Upper lobe of left lung (tissue), 6 donors: ENCODE results near the gene BAIAP2L2. TPM values are rescaled to one million over a fixed set of nuclear protein-coding genes. Genes with fewer than 3 reads are reported as not detected.

Source experiments
- ATAC-seq, 2 donors: fragments of 200-7000 bp; cut with Tn5 transposase; one replicate each; pipeline ENCODE4 v1.9.1; 2022; ENCODE audit warnings: mild to moderate bottlenecking in 2 of 2, moderate library complexity in 2 of 2; ENCODE audit not compliant: low FRiP score in 2 of 2
- DNase-seq, 2 donors: peaks; one replicate each; pipeline ENCODE4 v3.0.0-alpha.2; 2019 to 2020
- H3K27ac ChIP-seq, 4 donors: fragments of 200-600 bp; sonication (generic); one replicate each; pipeline ENCODE4 v1.5.1; 2016 to 2019
- H3K27me3 ChIP-seq, 4 donors: fragments of 200-600 bp; sonication (generic); one replicate each; pipeline ENCODE4 v1.5.1; 2017 to 2019
- H3K36me3 ChIP-seq, 4 donors: fragments of 200-600 bp; sonication (generic); one replicate each; pipeline ENCODE4 v1.5.1; 2016 to 2019
- H3K4me1 ChIP-seq, 4 donors: fragments of 200-600 bp; sonication (generic); one replicate each; pipeline ENCODE4 v1.5.1; 2018 to 2019
- H3K4me3 ChIP-seq, 4 donors: fragments of 200-600 bp; sonication (generic); one replicate each; pipeline ENCODE4 v1.5.1; 2017 to 2019; ENCODE audit warnings: mild to moderate bottlenecking in 2 of 4, moderate library complexity in 1 of 4
- H3K9me3 ChIP-seq, 4 donors: fragments of 200-600 bp; sonication (generic); one replicate each; pipeline ENCODE4 v1.5.1; 2018 to 2019
- EP300 ChIP-seq, 4 donors: sonication (generic); formaldehyde crosslinking; IDR thresholded peaks; one replicate each; pipeline ENCODE4 v1.5.1; 2017; ENCODE audit warnings: antibody characterized with exemption in 4 of 4, control low read depth in 2 of 4
- POLR2A ChIP-seq, 4 donors: fragments of 450-650 bp; IDR thresholded peaks; one replicate each; pipeline ENCODE4 v1.5.1; 2016 to 2017; ENCODE audit warnings: antibody characterized with exemption in 4 of 4, mild to moderate bottlenecking in 2 of 4
- POLR2AphosphoS5 ChIP-seq, 2 donors: sonication (generic); formaldehyde crosslinking; IDR thresholded peaks; one replicate each; pipeline ENCODE4 v1.5.1; 2017; ENCODE audit warnings: antibody characterized with exemption in 2 of 2
- WGBS, 2 donors: methylation state at CpG; one replicate each; pipeline ENCODE4 v1.1.5; 2017 to 2018; 5-methylcytosine and 5-hydroxymethylcytosine counted together
- total RNA-seq, 6 donors: library from RNA; depleted of rRNA in 4 of 6; stranded (reverse); fragments of >200 nt in 4 of 6; gene quantifications; one replicate each; pipeline versions ENCODE4 v1.1.0 to v1.2.1, GENCODE V29; 2016 to 2021
- TF ChIP-seq, protein P1 (sequence below), 6 experiments: fragments of 450-650 bp in 4 of 6; fragments of 200-600 bp in 2 of 6; sonication (generic) in 2 of 6; IDR thresholded peaks; one replicate each; pipeline ENCODE4 v1.5.1; 2016 to 2019; ENCODE audit warnings: antibody characterized with exemption in 6 of 6
- donor health status: DM: no; HTN: no; CAD: no; lungs with moderate emphysema.
- donor health status: DM: no; HTN: yes; CAD: no; lungs with severe emphysema.

The BAIAP2L2 gene
- total RNA-seq, 6 donors from 2014 or later = 0.94 to 6.3 (median 0.98) TPM; not detected in 3

DNA sequence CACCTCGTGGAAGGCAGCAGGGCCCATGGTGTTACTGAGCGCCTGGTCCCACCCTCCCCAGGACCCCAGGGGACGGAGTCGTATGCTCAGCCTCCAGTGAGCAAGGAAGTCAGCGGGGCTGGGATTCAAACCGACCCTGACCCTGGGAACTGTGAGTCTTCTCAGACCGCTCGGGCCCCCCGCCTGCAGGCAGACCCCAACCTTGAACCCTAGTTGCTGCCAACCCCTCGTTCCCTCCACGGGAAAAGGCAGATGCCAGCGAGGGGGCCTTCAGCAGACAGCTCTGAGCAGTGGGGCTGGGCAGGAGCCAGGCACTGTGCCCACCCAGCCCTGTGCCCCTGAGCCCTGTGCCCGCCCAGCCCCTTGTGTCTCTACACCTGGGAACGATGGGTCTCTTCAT lies 32.9 kb downstream of the BAIAP2L2 start:
- Histone ChIP-seq H3K4me1 (peaks cover 21 to 22% (median 21%) of the 10 kb centered on the region in 4 donors), H3K27ac (no peak overlapping the region), H3K4me3 (no peak overlapping the region), H3K27me3 (peaks cover 0 to 20% (median 8%) of the 10 kb centered on the region in 4 donors), H3K36me3 (peaks cover 11 to 35% (median 34%) of the 10 kb centered on the region in 4 donors), H3K9me3 (no peaks in the 10 kb centered on the region)
- 87 to 94% methylated on average over 2 to 14 of the region's 14 CpGs for WGBS, 2 donors
- TF ChIP-seq, protein P1, sequence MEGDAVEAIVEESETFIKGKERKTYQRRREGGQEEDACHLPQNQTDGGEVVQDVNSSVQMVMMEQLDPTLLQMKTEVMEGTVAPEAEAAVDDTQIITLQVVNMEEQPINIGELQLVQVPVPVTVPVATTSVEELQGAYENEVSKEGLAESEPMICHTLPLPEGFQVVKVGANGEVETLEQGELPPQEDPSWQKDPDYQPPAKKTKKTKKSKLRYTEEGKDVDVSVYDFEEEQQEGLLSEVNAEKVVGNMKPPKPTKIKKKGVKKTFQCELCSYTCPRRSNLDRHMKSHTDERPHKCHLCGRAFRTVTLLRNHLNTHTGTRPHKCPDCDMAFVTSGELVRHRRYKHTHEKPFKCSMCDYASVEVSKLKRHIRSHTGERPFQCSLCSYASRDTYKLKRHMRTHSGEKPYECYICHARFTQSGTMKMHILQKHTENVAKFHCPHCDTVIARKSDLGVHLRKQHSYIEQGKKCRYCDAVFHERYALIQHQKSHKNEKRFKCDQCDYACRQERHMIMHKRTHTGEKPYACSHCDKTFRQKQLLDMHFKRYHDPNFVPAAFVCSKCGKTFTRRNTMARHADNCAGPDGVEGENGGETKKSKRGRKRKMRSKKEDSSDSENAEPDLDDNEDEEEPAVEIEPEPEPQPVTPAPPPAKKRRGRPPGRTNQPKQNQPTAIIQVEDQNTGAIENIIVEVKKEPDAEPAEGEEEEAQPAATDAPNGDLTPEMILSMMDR (IDR thresholded peaks at IDR 0.05) = no peak
- TF ChIP-seq POLR2AphosphoS5 (IDR thresholded peaks at IDR 0.05) (no peak), EP300 (IDR thresholded peaks at IDR 0.05) (no peak), POLR2A (IDR thresholded peaks at IDR 0.05) (no peak)
- ATAC-seq (no peak), DNase-seq (peak in 1 of 2 donors; percentile 64)

DNA sequence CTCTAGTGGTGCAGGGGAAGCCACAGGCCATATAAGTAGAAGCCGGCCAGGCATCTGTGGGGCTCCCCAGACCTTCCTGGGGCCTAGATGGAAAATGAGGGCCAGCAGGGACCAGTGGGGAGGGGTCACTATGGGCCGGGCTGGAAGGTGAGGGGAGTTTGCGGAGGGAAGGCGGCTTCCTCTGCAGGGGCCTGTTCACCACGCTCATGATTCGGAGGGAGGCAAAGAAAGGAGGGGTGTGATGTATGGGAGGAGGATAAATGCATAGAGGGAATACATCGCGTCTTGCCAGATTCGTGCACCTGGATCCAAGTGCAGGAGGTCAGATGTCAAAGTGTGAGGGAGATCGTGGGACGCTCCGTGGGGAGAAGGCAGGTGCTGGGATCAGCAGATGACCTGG lies 33.4 kb downstream of the BAIAP2L2 start:
- peaks cover 16 to 17% (median 16%) of the 10 kb centered on the region in 4 donors for H3K4me1 ChIP-seq
- no peaks in the 10 kb centered on the region for H3K9me3 ChIP-seq
- TF ChIP-seq EP300 (IDR thresholded peaks at IDR 0.05) (no peak), POLR2A (IDR thresholded peaks at IDR 0.05) (no peak), POLR2AphosphoS5 (IDR thresholded peaks at IDR 0.05) (no peak)
- TF ChIP-seq, protein P1 (IDR thresholded peaks at IDR 0.05) = no peak
- no peak overlapping the region for H3K4me3 ChIP-seq
- H3K27me3 ChIP-seq = peaks cover 0 to 15% (median 6%) of the 10 kb centered on the region in 4 donors
- H3K27ac ChIP-seq = no peak overlapping the region
- ATAC-seq (no peak), DNase-seq (no peak)
- H3K36me3 ChIP-seq = peaks cover 12 to 39% (median 37%) of the 10 kb centered on the region in 4 donors
- WGBS, 2 donors = 86 to 90% methylated on average over 12 of the region's 12 CpGs

DNA sequence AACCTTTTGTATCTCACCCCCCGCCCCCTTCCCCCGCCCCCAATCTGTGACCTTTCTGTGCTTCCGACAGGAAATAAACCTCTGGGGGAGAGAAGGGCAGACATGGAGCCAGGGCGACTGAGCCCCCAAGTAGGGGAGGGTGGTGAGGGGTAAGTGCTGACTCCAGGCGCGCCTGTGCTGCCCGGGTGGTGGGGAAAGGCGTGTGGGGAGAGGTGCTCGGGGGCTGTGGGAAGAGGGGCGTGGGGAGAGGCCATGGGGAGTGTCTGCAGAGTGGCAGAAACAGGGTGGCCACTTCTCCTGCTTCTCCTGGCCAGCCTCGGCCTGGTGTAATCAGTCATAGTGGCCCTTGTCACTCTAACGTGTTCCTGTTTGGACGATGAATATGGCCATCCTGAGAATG lies 34.5 kb downstream of the BAIAP2L2 start:
- Histone ChIP-seq H3K36me3 (peaks cover 12 to 51% (median 48%) of the 10 kb centered on the region in 4 donors), H3K9me3 (no peaks in the 10 kb centered on the region)
- ATAC-seq = no peak

DNA sequence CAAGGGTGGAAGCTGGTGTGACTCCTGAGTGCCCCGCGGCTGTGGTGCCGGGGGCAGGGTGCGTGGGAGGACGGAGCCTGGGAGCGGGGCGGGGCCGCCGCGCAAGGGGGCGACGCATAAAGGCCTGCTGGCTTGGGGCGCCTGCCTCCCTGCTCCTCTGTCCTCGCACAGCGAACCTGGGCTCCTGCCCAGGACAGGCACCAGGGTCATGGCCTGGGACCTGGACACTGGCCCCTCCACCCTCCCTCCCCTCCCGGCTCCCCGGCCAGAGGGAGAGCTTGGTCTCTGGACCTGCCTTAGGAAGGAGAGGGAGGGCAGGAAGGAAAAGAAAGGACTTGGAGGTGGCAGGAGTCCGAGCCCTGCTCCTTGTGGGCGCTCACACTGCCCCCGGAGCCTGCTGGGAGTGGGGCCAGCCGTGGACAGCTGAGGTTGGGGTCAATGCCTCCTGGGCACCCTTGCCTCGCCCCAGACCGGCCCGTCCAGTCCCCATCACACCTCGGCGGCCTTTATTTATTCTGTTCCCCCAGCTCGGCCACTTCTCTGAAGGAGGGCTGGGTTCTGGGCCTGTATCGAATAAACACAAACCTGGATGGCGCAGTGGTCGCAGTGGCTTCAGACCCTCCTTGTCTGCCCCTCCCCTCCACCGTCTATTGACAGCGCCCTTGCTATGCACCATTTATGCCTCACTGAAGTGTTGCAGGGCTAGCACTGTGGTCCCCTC lies 35.2 kb downstream of the BAIAP2L2 start:
- Histone ChIP-seq H3K4me3 (no peak overlapping the region), H3K27me3 (no peaks in the 10 kb centered on the region), H3K4me1 (no peaks in the 10 kb centered on the region), H3K27ac (no peak overlapping the region), H3K36me3 (peaks cover 12 to 58% (median 55%) of the 10 kb centered on the region in 4 donors), H3K9me3 (no peaks in the 10 kb centered on the region)
- ATAC-seq = no peak
- 91 to 96% methylated on average over 15 to 30 of the region's 32 CpGs for WGBS, 2 donors
- TF ChIP-seq, protein P1 (IDR thresholded peaks at IDR 0.05) = no peak
- TF ChIP-seq EP300 (IDR thresholded peaks at IDR 0.05) (no peak), POLR2AphosphoS5 (IDR thresholded peaks at IDR 0.05) (no peak), POLR2A (IDR thresholded peaks at IDR 0.05) (no peak)
- peak in 1 of 2 donors; percentile 81 for DNase-seq

More for the DNA sequence above, 34.5 kb downstream of the BAIAP2L2 start:
- peaks cover 0 to 3% (median 2%) of the 10 kb centered on the region in 4 donors for H3K27me3 ChIP-seq
- WGBS, 2 donors = 91 to 93% methylated on average over 11 to 13 of the region's 13 CpGs
- no peak for DNase-seq
- TF ChIP-seq POLR2AphosphoS5 (IDR thresholded peaks at IDR 0.05) (no peak), EP300 (IDR thresholded peaks at IDR 0.05) (no peak), POLR2A (IDR thresholded peaks at IDR 0.05) (no peak)
- TF ChIP-seq, protein P1 (IDR thresholded peaks at IDR 0.05) = no peak
- no peak overlapping the region for H3K27ac ChIP-seq
- no peak overlapping the region for H3K4me3 ChIP-seq
- peaks cover 5 to 6% (median 6%) of the 10 kb centered on the region in 4 donors for H3K4me1 ChIP-seq
